C4-2B (cell line): ENCODE data around the gene KIF4B.
"Not testable (repeated sequence)": the region's sequence is repeated elsewhere in the genome, so short reads cannot be mapped to it uniquely, and the experiment has no call there.

Source experiments
- H3K27ac ChIP-seq: fragments of 450-650 bp; 2 replicates; pipeline ENCODE4 v1.5.1; 2017
- ZFX ChIP-seq: fragments of 450-650 bp; IDR thresholded peaks from 2 replicates; pipeline ENCODE4 v1.6.1; 2017
- TF ChIP-seq, protein P1 (sequence below): fragments of 450-650 bp; conservative IDR thresholded peaks from 2 replicates; pipeline ENCODE4 v1.5.1; 2017; ENCODE audit warnings: mild to moderate bottlenecking

The KIF4B gene

DNA sequence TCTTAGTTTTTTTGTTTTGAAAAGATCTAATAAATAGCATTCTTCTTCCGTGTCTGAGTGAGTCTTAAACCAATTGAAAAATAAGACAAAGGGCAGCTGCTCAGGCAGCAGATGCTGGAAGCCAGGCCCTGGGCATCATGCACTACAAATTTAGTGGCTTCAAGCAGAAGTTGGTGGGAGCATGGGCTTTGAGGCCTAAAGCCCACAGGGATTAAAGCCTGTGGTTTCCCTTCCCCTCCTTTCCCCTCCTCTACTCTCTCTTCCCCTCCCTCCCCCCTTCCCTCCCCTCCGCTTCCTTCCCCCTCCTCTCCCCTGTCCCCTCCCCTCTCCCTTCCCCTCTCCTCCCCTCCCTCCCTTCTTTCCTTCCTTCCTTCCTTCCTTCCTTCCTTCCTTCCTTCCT is 20.1 kb upstream of the KIF4B start:
- H3K27ac ChIP-seq, result no peak overlapping the region
- TF ChIP-seq, protein P1, sequence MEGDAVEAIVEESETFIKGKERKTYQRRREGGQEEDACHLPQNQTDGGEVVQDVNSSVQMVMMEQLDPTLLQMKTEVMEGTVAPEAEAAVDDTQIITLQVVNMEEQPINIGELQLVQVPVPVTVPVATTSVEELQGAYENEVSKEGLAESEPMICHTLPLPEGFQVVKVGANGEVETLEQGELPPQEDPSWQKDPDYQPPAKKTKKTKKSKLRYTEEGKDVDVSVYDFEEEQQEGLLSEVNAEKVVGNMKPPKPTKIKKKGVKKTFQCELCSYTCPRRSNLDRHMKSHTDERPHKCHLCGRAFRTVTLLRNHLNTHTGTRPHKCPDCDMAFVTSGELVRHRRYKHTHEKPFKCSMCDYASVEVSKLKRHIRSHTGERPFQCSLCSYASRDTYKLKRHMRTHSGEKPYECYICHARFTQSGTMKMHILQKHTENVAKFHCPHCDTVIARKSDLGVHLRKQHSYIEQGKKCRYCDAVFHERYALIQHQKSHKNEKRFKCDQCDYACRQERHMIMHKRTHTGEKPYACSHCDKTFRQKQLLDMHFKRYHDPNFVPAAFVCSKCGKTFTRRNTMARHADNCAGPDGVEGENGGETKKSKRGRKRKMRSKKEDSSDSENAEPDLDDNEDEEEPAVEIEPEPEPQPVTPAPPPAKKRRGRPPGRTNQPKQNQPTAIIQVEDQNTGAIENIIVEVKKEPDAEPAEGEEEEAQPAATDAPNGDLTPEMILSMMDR, result no peak
- no peak for TF ChIP-seq ZFX

DNA sequence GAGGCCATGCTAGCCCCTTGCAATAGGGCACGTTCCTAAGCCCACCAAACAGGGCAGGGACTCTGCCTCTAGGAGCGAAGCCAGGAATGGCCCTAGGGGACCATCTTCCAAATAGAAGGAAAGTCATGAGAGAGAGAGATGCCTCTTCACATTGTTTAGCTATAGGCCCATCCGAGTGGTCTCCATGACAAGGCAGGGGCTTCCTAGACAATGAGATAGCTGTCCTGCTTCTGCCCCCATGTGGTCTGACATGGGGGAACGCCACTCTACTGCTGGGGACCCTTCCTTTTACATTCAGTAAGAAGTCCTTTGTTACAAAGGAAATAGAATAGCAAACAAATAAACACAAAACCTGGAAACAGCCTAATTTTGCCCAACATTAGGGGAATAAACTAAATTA is 17.9 kb upstream of the KIF4B start:
- TF ChIP-seq, protein P1, result 0 out of 2 replicates have a peak, but pooled peaks have one; percentile 7
- TF ChIP-seq ZFX, result no peak
- no peak overlapping the region for H3K27ac ChIP-seq

DNA sequence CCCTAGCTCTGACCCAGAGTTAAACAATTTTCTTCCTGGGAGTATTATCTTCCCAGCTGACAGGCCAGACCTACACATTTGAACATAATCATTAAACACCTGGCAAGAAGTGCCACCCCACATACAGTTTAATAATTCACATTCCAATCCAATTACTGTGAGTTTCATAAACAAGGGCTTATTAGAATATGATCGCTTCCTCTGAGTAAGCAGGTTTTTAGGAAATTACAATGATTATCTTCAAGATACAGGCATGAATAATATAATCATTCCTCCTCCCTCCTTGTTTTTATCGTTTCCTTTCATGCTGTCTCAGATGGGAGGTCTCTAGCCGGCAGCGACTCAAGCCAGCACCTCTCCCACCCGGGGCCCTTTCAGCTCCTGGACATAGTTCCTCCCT is 15.8 kb upstream of the KIF4B start:
- no peak for TF ChIP-seq ZFX
- TF ChIP-seq, protein P1, result no peak
- no peak overlapping the region for H3K27ac ChIP-seq

DNA sequence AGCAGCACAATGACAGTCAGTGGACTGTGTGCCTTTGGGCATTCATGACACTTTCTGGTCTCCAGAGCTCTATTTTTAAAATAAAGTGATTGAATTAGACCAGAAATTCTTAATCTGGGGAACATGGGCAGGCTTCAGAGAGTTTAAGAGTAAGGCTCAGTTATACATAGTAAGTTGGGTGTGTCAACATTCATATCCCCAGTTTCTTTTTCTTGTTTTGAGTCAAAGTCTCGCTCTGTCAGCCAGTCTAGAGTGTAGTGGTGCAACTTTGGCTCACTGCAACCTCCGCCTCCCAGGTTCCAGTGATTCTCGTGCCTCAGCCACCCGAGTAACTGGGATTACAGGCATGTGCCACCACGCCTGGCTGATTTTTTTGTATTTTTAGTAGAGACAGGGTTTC is 13.7 kb upstream of the KIF4B start:
- H3K27ac ChIP-seq, result no peak overlapping the region

DNA sequence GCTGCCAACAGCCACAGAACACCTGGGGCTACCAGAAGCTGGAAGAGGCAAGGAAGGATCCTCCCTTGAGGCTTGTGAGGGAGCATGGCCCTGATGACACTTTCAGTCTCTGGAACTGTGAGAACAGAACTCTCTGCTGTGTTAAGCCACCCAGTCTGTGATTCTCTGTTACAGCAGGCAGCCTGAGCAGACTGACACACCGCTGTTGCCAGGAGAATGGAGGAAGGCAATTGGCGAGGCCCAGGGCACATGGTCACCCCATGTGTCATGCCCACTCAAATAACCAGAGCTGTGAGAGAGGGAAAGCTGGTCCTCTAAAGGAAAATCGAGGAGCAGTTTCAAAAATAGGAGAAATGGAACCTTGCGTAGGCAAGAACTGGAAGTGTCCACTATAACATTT is 12.0 kb upstream of the KIF4B start:
- no peak for TF ChIP-seq ZFX
- TF ChIP-seq, protein P1, result no peak
- no peak overlapping the region for H3K27ac ChIP-seq

More for the DNA sequence above, 13.7 kb upstream of the KIF4B start:
- TF ChIP-seq ZFX, result no peak
- TF ChIP-seq, protein P1, result no peak

DNA sequence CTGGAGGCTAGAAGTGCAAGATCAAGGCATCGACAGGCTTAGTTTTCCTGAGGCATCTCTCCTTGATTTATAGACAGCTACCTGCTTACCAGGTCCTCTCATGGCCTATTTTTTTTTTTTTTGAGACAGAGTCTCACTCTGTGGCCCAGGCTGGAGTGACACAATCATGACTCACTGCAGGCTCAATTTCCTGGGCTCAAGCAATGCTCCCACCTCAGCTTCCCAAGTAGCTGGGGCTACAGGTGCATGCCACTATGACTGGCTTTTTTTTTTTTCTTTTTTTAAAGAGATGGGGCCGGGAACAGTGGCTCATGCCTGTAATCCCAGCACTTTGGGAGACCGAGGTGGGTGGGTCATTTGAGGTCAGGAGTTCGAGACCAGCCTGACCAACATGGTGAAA is 10.8 kb upstream of the KIF4B start:
- not testable (repeated sequence) for H3K27ac ChIP-seq

DNA sequence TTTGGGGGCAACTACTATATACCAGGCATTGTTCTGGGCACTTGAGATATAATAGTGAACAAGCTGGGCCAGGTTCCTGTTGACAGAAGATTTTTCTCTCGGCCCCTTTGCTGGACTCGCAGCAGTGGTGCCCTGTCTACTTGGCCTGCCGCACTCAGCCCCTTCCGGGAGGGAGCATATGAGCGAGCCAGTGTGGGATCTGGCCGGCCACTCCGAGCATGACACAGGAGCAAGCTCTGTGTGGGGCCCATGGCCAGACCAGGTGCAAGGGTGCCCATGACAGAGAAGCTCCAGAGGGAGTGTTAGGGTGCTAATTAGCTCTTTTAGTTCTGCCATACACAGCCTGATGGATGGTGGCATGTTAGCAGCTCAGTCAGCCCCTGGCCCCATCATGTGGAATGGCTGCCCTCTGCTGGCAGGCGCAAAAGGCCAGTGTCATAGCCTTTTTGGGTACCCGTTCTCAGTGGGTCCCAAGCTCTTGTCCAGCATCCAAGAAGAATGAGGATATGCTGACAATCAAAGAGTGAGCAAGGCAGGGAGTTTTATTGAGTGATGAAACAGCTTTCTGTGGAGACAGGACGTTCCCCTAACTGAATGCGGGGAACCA is 9.3 kb upstream of the KIF4B start:
- no peak overlapping the region for H3K27ac ChIP-seq
- TF ChIP-seq, protein P1, result peak; percentile 65
- TF ChIP-seq ZFX, result no peak

DNA sequence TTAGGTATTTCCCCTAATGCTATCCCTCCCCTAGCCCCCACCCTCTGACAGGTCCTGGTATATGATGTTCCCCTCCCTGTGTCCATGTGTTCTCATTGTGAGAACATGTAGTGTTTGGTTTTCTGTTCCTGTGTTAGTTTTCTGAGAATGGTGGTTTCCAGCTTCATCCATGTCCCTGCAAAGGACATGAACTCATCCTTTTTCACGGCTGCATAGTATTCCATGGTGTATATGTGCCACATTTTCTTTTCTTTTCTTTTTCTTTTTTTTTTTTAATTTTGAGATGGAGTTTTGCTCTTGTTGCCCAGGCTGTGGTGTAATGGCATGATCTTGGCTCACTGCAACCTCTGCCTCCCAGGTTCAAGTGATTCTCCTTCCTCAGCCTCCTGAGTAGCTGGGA is 7.3 kb upstream of the KIF4B start:
- not testable (repeated sequence) for H3K27ac ChIP-seq

DNA sequence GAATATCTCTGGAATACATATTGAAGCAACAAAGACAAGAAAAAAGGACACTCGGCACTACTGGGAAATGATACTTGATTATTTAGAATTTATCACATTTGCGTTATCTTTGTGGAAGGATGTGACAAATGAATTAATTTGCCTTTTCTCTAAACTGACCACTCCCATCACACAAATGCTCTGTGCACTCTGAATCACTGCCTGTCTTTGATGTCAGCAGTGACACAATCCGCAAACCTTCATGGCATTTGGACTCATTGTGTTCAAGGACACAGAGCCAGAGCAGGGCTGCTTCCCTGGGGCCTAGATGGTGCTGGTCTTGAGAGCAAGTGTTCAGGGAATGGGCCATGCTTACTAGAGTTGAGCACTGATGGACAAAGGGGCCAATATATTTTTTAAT is 4.9 kb upstream of the KIF4B start:
- H3K27ac ChIP-seq, result no peak overlapping the region
- TF ChIP-seq ZFX, result no peak
- TF ChIP-seq, protein P1, result no peak
